ENCODE measurements around the gene TOP3B. TPM values are rescaled to one million over a fixed set of nuclear protein-coding genes. Genes with fewer than 3 reads are reported as not detected.

The TOP3B gene
- total and polyA plus RNA-seq, 2 donors from 2014 or later: 8.1 to 26.7 TPM

DNA sequence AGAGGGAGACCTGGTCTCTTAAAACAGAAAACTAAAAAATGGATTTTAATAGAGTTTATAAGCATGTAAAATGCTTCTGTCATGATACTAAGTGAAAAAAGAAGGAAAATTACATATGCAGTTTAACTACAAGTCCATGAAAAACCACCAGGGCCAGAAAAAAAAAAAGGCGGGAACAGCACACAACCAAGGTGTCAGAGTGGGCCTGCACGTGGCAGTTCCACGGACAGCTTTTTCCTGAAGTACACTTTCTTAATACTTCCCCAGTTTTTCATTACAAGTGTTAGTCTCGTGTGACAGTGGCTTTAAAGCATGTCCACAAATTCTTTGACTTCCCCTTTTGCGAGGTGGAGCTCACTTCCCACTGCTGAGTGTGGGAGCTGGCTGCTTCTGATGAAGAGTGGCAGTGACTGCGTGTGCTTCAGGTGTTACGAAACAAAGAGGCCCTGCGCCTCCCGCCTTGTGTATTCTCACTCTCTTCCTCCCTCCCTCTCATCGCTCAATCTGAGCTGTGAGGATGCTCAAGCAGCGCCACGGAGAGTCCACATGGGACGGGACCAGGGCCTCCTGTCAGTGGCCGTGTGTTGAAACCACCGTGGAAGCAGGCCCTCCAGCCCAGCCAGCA is 46.3 kb downstream of the TOP3B start:
- Histone ChIP-seq H3K27ac (ENCODE audit: low read depth in 2 of 2, low read length in 2 of 2) (peak overlapping the region in 1 of 2 donors; percentile 71), H3K27me3 (ENCODE audit: control insufficient read depth, insufficient read depth, low read length) (no peaks in the 10 kb centered on the region), H3K36me3 (ENCODE audit: control insufficient read depth in 2 of 3, insufficient read depth in 3 of 3, low read length in 3 of 3) (peaks cover 2 to 31% (median 9%) of the 10 kb centered on the region in 3 donors), H3K4me1 (ENCODE audit: control insufficient read depth in 2 of 3, insufficient read depth in 2 of 3, low read depth in 1 of 3, low read length in 3 of 3) (peaks cover 0 to 34% (median 13%) of the 10 kb centered on the region in 3 donors), H3K9ac (ENCODE audit: low read length in 3 of 3) (peak overlapping the region in 1 of 3 donors; percentile 8), H3K9me3 (ENCODE audit: control insufficient read depth in 2 of 3, insufficient read depth in 1 of 3, low read length in 3 of 3) (no peaks in the 10 kb centered on the region), H3K4me3 (ENCODE audit: low read length in 3 of 3) (no peak overlapping the region)
- no peak for FAIRE-seq
- intact Hi-C loops (cut with DNase I): loop anchor here (10.0 kb wide), 1 partner anchor 221 kb away; no protein-coding TSS in a partner anchor
- TF ChIP-seq, protein P1, sequence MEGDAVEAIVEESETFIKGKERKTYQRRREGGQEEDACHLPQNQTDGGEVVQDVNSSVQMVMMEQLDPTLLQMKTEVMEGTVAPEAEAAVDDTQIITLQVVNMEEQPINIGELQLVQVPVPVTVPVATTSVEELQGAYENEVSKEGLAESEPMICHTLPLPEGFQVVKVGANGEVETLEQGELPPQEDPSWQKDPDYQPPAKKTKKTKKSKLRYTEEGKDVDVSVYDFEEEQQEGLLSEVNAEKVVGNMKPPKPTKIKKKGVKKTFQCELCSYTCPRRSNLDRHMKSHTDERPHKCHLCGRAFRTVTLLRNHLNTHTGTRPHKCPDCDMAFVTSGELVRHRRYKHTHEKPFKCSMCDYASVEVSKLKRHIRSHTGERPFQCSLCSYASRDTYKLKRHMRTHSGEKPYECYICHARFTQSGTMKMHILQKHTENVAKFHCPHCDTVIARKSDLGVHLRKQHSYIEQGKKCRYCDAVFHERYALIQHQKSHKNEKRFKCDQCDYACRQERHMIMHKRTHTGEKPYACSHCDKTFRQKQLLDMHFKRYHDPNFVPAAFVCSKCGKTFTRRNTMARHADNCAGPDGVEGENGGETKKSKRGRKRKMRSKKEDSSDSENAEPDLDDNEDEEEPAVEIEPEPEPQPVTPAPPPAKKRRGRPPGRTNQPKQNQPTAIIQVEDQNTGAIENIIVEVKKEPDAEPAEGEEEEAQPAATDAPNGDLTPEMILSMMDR (IDR thresholded peaks at IDR 0.05; ENCODE audit: borderline replicate concordance, extremely low read depth, insufficient read depth): no peak
- DNase-seq: no peak

DNA sequence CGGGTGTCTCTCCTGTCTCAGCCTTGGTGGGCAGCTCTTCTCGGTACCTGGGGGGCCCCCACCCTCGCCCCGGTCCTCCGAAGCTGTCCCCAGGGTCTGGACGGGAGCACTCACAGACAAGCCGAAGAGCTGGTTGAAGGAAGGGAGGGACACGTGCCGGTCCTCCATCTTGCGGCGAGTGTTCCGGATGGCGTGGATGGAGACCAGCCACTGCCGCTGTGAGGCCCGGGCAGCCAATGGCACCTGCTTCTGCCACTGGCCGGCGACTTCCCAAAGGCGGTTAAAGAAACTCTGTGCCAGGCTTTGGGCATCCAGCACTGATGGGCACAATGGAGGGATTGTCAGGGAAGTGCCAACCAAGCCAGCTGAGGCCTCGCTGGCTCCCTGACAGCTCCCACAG is 48.7 kb downstream of the TOP3B start:
- no peaks in the 10 kb centered on the region for H3K27me3 ChIP-seq (ENCODE audit: control insufficient read depth, insufficient read depth, low read length)
- DNase-seq (no peak), FAIRE-seq (no peak)
- H3K4me3 ChIP-seq (ENCODE audit: low read length in 3 of 3): no peak overlapping the region
- peaks cover 0 to 21% (median 10%) of the 10 kb centered on the region in 3 donors for H3K4me1 ChIP-seq (ENCODE audit: control insufficient read depth in 2 of 3, insufficient read depth in 2 of 3, low read depth in 1 of 3, low read length in 3 of 3)
- H3K9me3 ChIP-seq (ENCODE audit: control insufficient read depth in 2 of 3, insufficient read depth in 1 of 3, low read length in 3 of 3): no peaks in the 10 kb centered on the region
- H3K27ac ChIP-seq (ENCODE audit: low read depth in 2 of 2, low read length in 2 of 2): no peak overlapping the region
- no peak overlapping the region for H3K9ac ChIP-seq (ENCODE audit: low read length in 3 of 3)
- H3K36me3 ChIP-seq (ENCODE audit: control insufficient read depth in 2 of 3, insufficient read depth in 3 of 3, low read length in 3 of 3): peaks cover 2 to 49% (median 24%) of the 10 kb centered on the region in 3 donors
- intact Hi-C loops (cut with DNase I): loop anchor here (10.0 kb wide), 1 partner anchor 219 kb away; no protein-coding TSS in a partner anchor
- TF ChIP-seq, protein P1 (IDR thresholded peaks at IDR 0.05; ENCODE audit: borderline replicate concordance, extremely low read depth, insufficient read depth): no peak

DNA sequence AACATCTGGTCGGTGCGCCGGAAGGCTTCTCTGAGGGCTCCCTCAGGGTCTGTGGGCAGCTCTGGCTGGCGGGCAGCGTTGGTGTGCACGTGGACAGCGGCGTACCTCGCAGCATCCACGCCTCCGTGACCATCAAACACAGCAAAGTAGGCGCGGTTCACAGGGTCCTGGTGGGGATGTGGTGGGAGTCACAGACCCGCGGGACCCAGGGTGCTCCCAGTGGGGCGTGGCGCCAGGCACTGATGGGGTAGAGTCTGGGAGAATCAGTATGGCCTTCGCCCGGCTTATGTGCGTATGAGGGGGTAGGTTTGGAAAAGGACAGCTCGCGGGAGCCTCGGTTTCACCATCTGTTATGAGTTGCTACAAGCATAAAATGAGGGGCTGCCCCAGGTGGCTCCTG is 49.2 kb downstream of the TOP3B start:
- Histone ChIP-seq H3K4me3 (ENCODE audit: low read length in 3 of 3) (no peak overlapping the region), H3K27me3 (ENCODE audit: control insufficient read depth, insufficient read depth, low read length) (no peaks in the 10 kb centered on the region), H3K36me3 (ENCODE audit: control insufficient read depth in 2 of 3, insufficient read depth in 3 of 3, low read length in 3 of 3) (peaks cover 2 to 49% (median 24%) of the 10 kb centered on the region in 3 donors), H3K9me3 (ENCODE audit: control insufficient read depth in 2 of 3, insufficient read depth in 1 of 3, low read length in 3 of 3) (no peaks in the 10 kb centered on the region), H3K27ac (ENCODE audit: low read depth in 2 of 2, low read length in 2 of 2) (no peak overlapping the region), H3K4me1 (ENCODE audit: control insufficient read depth in 2 of 3, insufficient read depth in 2 of 3, low read depth in 1 of 3, low read length in 3 of 3) (peaks cover 0 to 16% (median 10%) of the 10 kb centered on the region in 3 donors), H3K9ac (ENCODE audit: low read length in 3 of 3) (no peak overlapping the region)
- DNase-seq (no peak), FAIRE-seq (no peak)
- intact Hi-C loops (cut with DNase I): loop anchor here (10.0 kb wide), 1 partner anchor 219 kb away; no protein-coding TSS in a partner anchor
- TF ChIP-seq, protein P1 (IDR thresholded peaks at IDR 0.05; ENCODE audit: borderline replicate concordance, extremely low read depth, insufficient read depth): no peak

Measured in kidney (tissue), 14 donors.